Left colon (tissue), 2 donors: ENCODE data around the gene TGM5. TPM values are rescaled to one million over a fixed set of nuclear protein-coding genes. Genes with fewer than 3 reads are reported as not detected.
"Not testable (repeated sequence)": the region's sequence is repeated elsewhere in the genome, so short reads cannot be mapped to it uniquely, and the experiment has no call there.

Source experiments
- ATAC-seq: fragments of 200-7000 bp; cut with Tn5 transposase; one replicate; pipeline ENCODE4 v1.9.1; 2020; ENCODE audit warnings: mild to moderate bottlenecking, moderate library complexity
- DNase-seq, 2 donors: peaks; one replicate each; pipeline ENCODE4 v3.0.0-alpha.2; 2020
- intact Hi-C, 2 donors: fragments of 100-400 bp; cut with DNase I in 1 of 2; cut with micrococcal nuclease in 1 of 2; formaldehyde crosslinking; loops; one replicate each; pipeline versions ENCODE4 v1.11.2 to v1.14.0; 2022; cut with DNase I, micrococcal nuclease
- total RNA-seq, 2 donors: library from RNA; stranded (reverse); fragmentation: NEBNext Ultra II Directional; extraction: Animal tissue kit (Norgen Biotek cat#: 25700); gene quantifications; one replicate each; pipeline ENCODE4 v1.2.1, GENCODE V29; 2021
- donor health status: DM: no; HTN: no; CAD: no.
- donor health status: DM: yes; HTN: yes; CAD: no.

The TGM5 gene
- total RNA-seq, 2 donors from 2014 or later: not detected

DNA sequence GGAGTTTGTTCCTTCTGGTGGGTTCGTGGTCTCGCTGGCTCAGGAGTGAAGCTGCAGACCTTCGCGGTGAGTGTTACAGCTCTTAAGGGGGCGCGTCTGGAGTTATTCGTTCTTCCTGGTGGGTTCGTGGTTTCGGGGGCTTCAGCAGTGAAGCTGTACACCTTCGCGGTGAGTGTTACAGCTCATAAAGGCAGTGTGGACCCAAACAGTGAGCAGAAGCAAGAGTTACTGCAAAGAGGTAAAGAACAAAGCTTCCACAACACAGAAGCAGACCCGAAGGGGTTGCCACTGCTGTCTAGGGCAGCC lies 40.8 kb downstream of the TGM5 start:
- not testable (repeated sequence) for ATAC-seq, DNase-seq
- intact Hi-C loops: loop anchor here in 1 of 2 donors (5.0 kb wide), 1 partner anchor 56 kb away; no protein-coding TSS in a partner anchor

DNA sequence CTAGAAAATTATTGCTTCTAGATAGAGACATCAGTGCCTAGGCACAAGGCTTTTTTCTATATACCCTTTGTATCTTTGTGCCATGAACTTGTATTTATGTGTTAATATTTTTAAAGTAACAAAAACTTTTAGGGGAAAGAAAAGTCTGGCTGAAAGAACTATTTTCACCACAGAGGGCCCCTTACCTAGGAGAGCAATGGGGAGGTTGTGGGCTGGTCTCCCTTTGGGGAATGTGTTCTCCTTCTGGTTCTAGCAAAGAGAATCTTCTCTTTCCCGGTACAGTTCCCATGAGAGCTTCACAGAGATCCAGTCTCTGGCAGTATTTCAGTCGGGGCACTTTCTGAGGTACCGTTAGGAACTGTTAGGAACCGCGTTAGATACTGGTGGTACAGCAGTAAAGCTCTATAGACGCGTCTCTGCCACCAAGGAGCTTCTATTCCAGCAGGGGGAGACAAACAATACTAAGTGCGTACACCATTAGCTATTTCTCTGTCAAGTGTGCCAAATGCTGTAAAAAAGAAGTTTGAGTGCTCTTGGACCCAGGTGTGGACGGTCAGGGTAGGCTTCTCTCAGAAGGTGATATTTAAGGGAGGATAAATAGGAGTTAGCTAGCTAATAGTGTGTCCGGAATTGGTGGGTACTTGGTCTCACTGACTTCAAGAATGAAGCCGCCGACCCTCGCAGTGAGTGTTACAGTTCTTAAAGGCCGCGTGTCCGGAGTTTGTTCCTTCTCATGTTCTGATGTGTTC lies 41.4 kb downstream of the TGM5 start:
- intact Hi-C loops: loop anchor here in 1 of 2 donors (5.0 kb wide), 1 partner anchor 57 kb away; no protein-coding TSS in a partner anchor
- ATAC-seq (peak; percentile 74), DNase-seq (peak in 1 of 2 donors; percentile 28)

DNA sequence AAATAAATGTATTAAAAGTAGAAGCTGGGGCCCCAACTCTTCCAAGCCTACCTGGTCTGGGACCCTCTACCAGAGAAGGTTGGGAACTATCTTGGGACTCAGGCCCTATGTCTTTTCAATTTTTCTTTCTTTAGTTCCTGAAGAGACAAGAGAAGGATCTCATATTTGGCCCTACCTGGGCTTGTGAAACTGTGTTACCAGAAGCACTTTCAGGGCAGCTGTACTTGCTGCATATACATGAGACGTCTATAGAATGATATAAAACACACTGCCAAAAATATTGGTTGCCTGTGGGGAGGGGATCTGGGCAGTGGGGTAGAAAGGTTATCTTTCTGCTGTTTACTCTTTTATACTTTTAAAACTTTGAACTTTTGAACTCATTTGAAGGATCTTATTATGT lies 45.3 kb downstream of the TGM5 start:
- no peak for ATAC-seq
- intact Hi-C loops: no loop called here
- no peak for DNase-seq

DNA sequence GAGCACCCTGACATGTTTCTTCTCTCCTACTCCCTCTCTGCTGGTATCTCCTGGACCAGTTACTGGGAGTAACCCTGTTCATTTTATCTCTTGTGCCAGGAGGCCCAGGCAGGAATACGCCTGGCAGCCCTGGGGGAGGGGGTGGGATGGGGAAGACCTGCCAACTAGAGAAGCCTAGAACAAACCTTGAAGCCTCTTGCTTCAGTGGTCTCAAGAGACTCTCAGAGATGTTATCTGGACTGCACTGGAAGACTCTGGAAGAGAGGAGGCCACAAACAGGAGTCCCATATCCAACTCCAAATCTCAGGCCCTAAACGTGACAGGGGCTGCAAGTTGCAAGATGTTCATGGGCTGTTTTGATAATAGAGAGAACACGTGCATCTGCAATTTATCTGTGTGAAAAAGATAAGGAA lies 45.7 kb downstream of the TGM5 start, which contains the start of gene EPB42:
Gene EPB42, minus strand, starts transcription at position 28 of the 413 bp plus-strand sequence. CDS start 193 bp downstream, outside the sequence.
- DNase-seq (no peak), ATAC-seq (no peak)
- intact Hi-C loops: no loop called here

DNA sequence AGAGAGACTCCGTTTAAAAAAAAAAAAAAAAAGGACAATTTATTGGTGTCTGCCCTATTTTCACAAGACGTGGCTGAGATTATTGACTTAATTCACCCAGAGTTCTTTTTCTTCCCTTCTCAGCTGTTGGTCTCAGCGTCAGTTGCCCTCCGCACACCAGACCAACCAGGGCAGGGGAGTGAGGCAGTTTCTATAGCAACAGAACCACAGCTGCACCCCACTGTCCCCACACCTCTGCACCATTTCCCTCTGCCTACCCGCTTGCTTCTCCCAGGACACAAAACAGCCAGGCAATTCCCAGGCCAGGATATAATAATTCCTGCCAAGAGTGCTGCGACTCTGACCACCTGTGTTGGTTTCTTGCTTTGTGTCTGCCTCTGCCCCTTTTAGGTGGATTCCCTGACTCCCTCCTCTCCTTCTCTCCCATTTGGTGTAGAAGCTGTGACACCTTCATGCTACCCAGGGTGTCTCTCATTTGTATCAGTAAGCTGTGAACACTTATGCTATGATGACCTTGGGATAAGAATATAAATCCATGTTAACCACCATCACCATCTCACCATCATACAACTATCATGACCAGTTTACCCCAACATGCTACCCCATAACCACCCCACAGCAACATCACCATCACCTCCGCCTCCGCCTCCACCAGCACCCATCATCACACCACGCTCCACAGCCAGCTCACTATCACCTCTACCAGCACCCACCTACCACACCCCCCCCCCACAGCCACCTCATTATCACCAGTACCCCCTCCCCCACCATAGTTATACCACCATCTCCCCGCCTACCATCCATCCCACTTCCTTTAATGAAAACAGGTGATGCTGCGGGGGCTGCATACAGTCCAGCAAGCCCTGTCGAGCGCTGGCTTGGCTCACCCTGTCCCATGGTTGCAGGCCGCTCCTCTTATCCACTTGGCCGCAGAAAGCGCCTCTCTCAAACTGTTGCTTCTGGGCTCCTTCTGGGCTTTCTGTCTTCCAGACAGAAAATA lies 46.5 kb downstream of the TGM5 start:
- ATAC-seq (no peak), DNase-seq (no peak)
- intact Hi-C loops: no loop called here

DNA sequence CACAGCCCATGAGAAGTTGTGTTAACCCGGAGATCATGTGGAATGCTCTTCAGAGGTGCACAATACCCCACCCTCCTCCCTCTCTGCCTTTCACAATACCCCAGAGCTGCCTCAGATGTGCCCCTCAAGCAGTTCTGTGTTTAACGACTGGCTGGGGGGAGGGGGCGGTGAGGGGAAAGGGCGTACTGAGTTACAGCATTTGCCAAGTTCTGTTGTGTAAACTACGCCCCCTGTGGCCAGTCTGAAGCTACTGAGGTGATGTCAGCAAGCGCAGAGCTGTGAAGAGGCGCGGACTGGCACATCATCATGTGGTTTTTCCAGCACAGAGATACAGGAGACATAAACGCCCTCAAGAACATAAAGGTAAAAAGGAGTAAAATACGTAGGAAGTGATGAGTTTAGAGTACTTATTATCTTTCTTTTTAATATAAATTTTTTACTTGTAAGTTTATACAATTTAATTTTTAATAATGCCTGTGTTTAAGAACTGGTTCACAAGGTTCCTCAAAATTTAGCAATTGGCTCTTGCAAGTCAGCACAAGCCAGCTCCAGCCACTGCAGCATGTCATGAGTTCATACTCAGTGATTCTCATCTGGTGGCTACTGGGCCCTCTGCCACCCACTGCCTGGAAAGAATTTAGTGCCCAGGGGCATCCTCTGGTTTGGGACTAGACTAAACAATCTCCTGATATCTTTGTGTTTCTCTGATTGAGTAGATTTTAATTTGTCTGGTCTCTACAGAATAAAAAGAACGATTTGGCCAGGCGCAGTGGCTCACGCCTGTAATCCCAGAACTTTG lies 47.6 kb downstream of the TGM5 start:
- ATAC-seq: no peak
- no peak for DNase-seq
- intact Hi-C loops: no loop called here

DNA sequence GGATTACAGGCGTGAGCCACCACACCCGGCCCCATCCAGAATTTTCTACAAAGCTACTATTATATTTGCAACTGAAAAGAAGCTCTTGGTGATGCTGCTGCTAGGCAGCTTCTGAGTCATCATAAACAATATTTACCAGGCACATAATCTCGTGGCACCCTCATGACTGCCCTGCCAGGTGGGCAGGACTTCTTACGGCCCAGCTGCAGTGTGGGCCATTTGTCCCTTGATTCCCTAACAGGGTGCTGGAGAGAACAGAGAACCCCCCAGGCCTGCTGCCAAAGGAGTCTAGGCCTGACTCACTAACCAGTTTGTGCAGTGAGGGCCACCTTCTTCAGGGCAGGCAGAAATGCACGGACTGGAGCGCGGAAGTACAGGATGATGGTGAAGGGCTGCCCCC lies 50.8 kb downstream of the TGM5 start:
- DNase-seq (no peak), ATAC-seq (no peak)
- intact Hi-C loops: no loop called here

DNA sequence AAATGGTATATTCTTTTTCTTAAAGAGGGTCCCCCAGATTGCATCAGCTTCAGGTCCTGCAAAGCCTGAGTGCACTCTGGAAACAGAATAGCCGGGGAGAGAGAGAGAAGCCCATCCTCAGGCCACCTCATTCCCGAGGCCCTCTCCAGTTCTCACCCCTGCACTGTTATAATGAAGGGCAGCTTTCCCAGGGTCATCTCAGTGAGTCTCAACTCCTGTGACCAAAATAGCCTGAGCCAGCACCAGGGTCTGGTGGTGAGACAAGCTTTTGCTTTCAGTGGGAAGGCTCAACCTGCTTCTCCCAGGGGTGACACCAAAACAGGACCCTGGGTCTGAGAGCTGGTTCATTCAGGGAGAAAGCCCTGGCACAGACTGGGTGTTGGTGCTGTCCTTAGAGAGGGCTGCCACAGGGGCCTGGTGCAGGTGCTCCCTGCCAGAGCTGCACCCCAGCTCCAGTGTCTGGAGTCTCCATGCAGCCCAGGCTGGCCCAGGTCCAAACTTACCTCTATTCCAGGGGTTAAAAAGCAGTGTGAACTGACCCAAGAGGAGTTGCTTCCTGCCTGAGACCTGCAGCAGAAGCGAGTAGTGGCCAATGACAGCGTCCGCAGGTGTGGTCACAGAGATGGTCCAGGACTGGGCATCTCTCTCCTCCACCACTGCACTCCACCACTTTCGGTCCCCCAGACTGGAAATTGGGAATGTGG lies 52.0 kb downstream of the TGM5 start:
- intact Hi-C loops: no loop called here
- no peak for ATAC-seq
- no peak for DNase-seq

DNA sequence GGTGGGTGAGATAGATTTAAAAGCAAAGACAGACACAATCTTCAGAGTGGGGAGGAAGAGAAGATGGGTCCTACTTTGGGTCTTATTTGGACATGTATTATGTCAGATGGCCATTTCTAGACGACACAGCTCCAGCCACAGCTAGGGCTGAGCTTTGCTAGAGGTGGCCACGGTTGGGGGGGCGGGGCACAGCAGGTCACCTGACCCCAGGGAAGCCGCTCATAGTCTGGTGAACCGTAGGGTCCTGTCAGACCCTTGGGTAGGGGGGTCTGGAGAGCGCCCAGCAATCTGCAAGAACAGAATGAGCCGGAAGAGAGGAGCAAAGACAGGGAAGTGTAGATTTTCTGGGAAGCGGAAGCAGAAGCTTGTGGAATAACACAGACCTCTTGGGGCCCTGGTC lies 52.6 kb downstream of the TGM5 start:
- no peak for DNase-seq
- ATAC-seq: no peak
- intact Hi-C loops: no loop called here

DNA sequence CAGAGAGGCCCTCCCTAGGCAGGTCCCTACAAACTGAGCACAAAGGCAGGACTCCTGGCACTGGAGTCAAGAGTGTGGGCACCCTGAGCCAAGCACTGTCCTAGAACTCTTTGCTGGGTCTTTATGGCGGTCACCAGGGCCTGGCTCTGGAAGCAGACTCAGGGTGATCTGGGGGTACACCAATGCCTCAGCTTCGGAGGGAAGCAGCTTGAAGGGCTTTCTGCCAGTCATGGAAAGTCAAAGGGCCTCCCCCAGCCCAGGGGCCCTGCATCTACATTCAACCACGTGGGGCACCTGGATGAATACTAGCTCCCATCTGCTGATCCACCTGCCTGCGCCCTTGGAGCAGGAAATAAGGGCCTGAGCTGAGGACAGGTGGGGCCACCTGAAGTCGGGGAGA lies 53.3 kb downstream of the TGM5 start:
- intact Hi-C loops: no loop called here
- DNase-seq (no peak), ATAC-seq (no peak)

DNA sequence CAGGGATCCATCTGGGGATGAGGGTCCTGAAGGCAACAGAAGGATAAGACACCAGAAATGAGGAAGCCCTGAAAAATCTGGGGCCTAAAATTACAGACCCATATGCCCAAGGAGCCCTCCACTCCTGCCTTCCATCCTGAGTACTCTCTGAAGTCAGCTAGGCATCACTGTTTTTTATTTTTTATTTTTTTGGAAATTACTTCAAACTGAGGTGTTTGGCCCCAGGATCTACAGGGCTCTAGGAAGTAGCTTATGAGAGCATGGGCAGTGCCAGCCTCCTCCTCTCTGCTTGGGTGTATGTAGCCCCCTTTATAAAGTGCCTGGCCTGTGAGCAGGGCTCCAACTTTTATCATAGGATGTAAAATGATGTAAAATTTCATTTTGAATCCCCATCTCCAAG lies 53.8 kb downstream of the TGM5 start:
- no peak for ATAC-seq
- intact Hi-C loops: no loop called here
- DNase-seq: no peak

DNA sequence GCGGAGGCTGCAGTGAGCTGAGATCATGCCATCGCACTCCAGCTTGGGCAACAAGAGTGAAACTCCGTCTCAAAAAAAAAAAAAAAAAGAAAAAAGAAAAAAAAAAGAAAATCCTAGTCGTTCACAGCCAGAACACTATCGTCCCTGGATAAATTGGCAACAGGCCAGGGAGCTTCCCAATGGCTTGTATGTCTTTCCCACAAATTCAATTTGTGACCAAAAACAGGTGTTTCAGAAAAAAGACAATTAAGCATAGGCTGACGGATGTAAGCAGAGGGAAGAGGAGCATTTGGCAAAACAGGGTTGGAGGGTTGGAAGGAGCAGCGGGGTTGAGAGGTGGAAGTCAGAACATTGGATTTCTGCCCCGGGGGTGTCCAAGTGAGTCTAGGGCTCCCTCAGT lies 54.4 kb downstream of the TGM5 start:
- ATAC-seq: no peak
- intact Hi-C loops: no loop called here
- no peak for DNase-seq

DNA sequence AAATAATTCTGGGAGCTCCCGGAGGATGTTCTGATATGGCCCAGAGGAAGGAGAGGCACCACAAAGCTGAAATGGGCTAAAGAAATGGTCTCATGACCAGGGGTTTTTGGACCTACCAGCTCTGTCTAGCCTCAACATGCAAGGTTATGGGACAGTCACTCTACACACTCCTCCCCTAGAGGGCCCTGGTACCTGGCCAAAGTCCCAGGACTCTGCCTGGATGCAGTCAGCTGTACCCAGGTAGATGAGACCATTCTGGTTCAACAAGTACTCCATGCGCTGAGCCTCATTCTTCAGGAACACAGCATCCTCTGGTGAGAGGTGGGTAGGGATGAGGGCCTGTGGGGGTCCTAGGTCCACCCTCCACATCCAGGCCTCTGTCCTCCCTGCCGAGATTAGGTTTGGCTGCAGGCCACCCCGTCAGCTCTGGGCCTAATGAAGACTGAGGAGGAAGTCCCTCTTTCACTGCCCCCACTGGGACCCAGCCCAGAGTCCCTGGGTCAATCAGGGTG lies 55.4 kb downstream of the TGM5 start:
- DNase-seq: no peak
- intact Hi-C loops: no loop called here
- ATAC-seq: peak; percentile 56

DNA sequence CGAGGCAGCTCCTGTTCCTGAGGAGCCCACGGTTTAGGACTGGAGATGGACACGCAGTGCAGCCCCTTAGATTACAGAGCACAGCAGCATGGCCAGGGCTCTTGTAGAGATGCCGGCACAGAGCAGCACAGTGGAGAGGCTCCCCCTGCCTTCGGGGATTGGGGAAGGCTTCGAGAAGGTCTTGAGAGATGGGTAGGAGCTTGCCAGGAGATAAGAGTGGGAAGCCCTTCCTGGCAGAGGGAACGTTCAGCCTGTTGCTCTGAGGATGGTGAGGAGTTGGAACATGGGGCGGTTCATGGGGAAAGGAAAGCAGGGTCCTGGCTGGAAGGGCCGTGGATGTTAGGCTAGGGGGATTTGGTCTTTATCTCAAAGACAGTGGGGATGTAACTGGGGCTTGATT lies 55.9 kb downstream of the TGM5 start:
- intact Hi-C loops: no loop called here
- no peak for DNase-seq
- no peak for ATAC-seq

DNA sequence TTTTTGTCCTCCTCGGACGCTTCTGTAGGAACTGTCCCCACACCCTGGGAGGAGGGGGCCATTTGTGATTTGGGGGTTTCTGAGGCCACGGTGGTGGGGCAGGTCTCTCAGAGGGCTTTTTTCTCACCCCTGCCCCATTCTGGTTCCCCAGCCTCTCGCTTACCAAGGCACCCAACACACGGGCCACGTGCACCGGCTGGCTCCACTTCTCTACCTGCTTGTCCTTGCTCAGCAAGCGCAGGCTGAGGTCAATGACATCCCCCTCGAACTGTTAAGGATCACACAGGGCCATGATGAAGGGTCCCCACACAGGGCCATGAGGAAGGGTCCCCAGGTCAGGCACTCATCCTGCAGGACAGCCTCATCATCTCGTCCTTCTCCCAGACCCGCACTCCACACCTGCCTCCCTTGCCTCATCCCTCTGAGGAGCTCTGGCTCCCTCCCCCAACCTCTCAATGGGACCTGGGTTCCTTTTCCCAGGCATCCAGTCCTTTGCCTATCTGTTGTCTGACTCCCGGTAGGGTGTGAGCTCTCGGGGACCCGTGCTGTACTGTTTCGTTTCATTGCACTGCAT lies 56.5 kb downstream of the TGM5 start:
- no peak for ATAC-seq
- intact Hi-C loops: no loop called here
- no peak for DNase-seq

DNA sequence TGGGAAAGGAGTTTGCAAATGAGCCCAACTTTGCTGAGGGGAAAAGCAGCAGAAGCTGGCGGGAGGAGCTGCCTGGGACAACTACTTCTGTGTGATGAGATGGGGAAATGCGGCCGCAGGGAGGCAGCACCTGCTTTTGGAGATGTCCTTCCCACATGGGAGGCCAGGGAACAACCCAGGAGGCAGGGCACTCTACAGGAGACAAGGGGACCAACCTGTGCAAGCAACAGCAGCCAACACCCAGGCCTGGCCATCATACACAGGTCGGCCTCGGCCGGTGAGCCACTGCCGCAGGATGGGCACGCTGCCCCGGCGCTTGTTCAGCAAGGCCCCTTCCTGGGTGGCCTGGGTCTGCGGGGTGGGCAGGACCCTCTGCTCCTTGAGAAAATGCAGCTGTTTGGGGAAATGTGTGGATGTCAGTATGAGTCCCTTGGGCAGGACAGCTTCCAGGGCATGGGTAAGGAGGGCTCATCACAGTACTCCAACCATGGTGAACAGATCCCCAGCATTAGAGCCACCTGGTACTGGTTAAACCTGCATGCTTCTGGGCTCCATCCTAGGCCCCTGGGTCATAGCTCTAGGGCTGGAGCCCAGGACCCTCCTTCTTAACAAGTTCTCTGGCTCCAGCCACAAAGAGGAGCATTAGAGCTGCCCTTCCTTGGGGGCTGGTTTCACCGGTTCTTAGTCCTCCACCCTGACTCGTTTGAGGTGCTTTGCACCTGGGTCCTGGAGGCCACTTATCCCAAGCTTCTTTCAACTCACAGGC lies 57.5 kb downstream of the TGM5 start:
- intact Hi-C loops: no loop called here
- ATAC-seq (peak; percentile 39), DNase-seq (no peak)
